PC-9 (cell line): ENCODE measurements around the gene HSPBAP1. TPM values are rescaled to one million over a fixed set of nuclear protein-coding genes. Genes with fewer than 3 reads are reported as not detected.
"Not testable (repeated sequence)": the region's sequence is repeated elsewhere in the genome, so short reads cannot be mapped to it uniquely, and the experiment has no call there.

Source experiments
- BruUV-seq: library from RNA; stranded (reverse); fragments of 400-500 nt; replicated peaks from 2 replicates; lab custom pipeline; 2021; lab: Mats Ljungman, UMichigan
- CTCF ChIA-PET: fragments of 300-600 bp; sonication (Branson Sonifier 250); formaldehyde crosslinking; loops from one replicate; lab custom pipeline; 2022; ENCODE audit warnings: antibody characterized with exemption; lab: Charles Lee
- POLR2A ChIA-PET: fragments of 300-600 bp; sonication (Branson Sonifier 250); formaldehyde crosslinking; loops from one replicate; lab custom pipeline; 2022; ENCODE audit warnings: antibody characterized with exemption; ENCODE audit not compliant: unreplicated experiment; lab: Charles Lee
- DNase-seq, 2 experiments: peaks; one replicate each; pipeline versions ENCODE4 v3.0.0 to v3.0.0-alpha.2; 2015 to 2022; ENCODE audit warnings: mixed read lengths in 1 of 2
- H2AFZ ChIP-seq: fragments of 200-600 bp; sonication (generic); 2 replicates; pipeline ENCODE4 v1.8.1; 2017; ENCODE audit warnings: antibody characterized with exemption
- H3F3A ChIP-seq: fragments of 200-600 bp; sonication (generic); 2 replicates; pipeline ENCODE4 v1.8.1; 2017; ENCODE audit warnings: antibody characterized with exemption, mild to moderate bottlenecking, low read depth; ENCODE audit not compliant: insufficient read depth
- H3K27ac ChIP-seq: fragments of 200-600 bp; sonication (generic); 2 replicates; pipeline ENCODE4 v1.6.1; 2016; ENCODE audit warnings: mixed run types
- H3K27me3 ChIP-seq: fragments of 200-600 bp; sonication (generic); 2 replicates; pipeline ENCODE4 v1.6.1; 2016; ENCODE audit warnings: low read depth, mixed run types; ENCODE audit not compliant: insufficient read depth
- H3K36me3 ChIP-seq: fragments of 200-600 bp; sonication (generic); 2 replicates; pipeline ENCODE4 v1.6.1; 2016; ENCODE audit warnings: low read depth, mixed run types
- H3K4me1 ChIP-seq: fragments of 200-600 bp; sonication (generic); replicated peaks from 2 replicates; pipeline ENCODE4 v1.6.1; 2016; ENCODE audit warnings: mixed run types; ENCODE audit not compliant: insufficient read depth
- H3K4me2 ChIP-seq: fragments of 200-600 bp; sonication (generic); 2 replicates; pipeline ENCODE4 v1.6.1; 2017; ENCODE audit warnings: mixed run types
- H3K4me3 ChIP-seq: fragments of 200-600 bp; sonication (generic); 2 replicates; pipeline ENCODE4 v1.6.1; 2016; ENCODE audit warnings: mixed run types
- H3K79me2 ChIP-seq: fragments of 200-600 bp; sonication (generic); 2 replicates; pipeline ENCODE4 v1.6.1; 2017; ENCODE audit warnings: low read depth, mixed run types
- H3K9me2 ChIP-seq: fragments of 200-600 bp; sonication (generic); 2 replicates; pipeline ENCODE4 v1.8.1; 2017; ENCODE audit warnings: mild to moderate bottlenecking; ENCODE audit not compliant: insufficient read depth
- H3K9me3 ChIP-seq: fragments of 200-600 bp; sonication (generic); 2 replicates; pipeline ENCODE4 v1.8.1; 2016; ENCODE audit warnings: low read depth; ENCODE audit not compliant: insufficient read depth
- H4K20me1 ChIP-seq: fragments of 200-600 bp; sonication (generic); 2 replicates; pipeline ENCODE4 v1.8.1; 2017; ENCODE audit not compliant: insufficient read depth
- EZH2 ChIP-seq: fragments of 200-600 bp; sonication (generic); IDR thresholded peaks from 2 replicates; pipeline ENCODE4 v1.8.0; 2017; ENCODE audit warnings: antibody characterized with exemption, low read depth
- intact Hi-C: fragments of 100-400 bp; cut with micrococcal nuclease; formaldehyde crosslinking; loops from one replicate; pipeline ENCODE4 v1.10.0; 2022; ENCODE audit not compliant: unreplicated experiment
- total RNA-seq: library from RNA; stranded (reverse); gene quantifications from 2 replicates; pipeline ENCODE4 v1.2.3, GENCODE V29; 2021
- TF ChIP-seq, protein P1 (sequence below): fragments of 200-600 bp; sonication (generic); conservative IDR thresholded peaks from 2 replicates; pipeline ENCODE4 v1.6.1; 2017; ENCODE audit warnings: mixed run types, antibody characterized with exemption, mild to moderate bottlenecking, moderate library complexity

HSPBAP1 gene
- total RNA-seq, 1 experiment from 2014 or later: 10.9 TPM

DNA sequence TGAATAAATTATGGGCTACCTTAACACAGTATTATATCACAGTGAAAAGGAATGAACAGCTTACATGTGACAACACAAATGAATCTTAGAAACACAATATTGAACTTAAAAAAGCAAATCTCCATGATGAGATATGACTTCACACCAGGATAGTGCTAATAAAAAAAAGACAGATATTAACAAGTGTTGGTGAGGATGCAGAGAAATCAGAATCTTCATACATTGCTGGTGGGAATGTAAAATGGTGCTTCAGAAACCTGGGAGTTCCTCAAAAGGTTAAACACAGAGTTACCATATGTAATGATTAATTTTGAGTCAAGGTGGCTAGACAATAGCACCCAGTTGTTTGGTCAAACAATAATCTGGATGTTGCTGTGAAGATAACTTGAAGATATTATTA is 51.4 kb downstream of the HSPBAP1 start:
- ChIA-PET POLR2A (no interaction called here), CTCF (no interaction called here)
- Histone ChIP-seq H3K36me3 (no peaks in the 10 kb centered on the region), H3K79me2 (no peaks in the 10 kb centered on the region), H4K20me1 (no peaks in the 10 kb centered on the region), H2AFZ (no peak overlapping the region), H3K4me2 (no peak overlapping the region), H3K4me3 (no peak overlapping the region), H3K9me3 (no peaks in the 10 kb centered on the region), H3K9me2 (peaks cover 3% of the 10 kb centered on the region; the same call in 1 of the 2 replicates), H3F3A (peaks cover 5% of the 10 kb centered on the region; the same call in 1 of the 2 replicates), H3K27ac (no peak overlapping the region), H3K27me3 (no peaks in the 10 kb centered on the region), H3K4me1 (peaks cover 10% of the 10 kb centered on the region)
- intact Hi-C loops: no loop called here
- BruUV-seq: no TSS peak
- no peak for DNase-seq
- TF ChIP-seq, protein P1, sequence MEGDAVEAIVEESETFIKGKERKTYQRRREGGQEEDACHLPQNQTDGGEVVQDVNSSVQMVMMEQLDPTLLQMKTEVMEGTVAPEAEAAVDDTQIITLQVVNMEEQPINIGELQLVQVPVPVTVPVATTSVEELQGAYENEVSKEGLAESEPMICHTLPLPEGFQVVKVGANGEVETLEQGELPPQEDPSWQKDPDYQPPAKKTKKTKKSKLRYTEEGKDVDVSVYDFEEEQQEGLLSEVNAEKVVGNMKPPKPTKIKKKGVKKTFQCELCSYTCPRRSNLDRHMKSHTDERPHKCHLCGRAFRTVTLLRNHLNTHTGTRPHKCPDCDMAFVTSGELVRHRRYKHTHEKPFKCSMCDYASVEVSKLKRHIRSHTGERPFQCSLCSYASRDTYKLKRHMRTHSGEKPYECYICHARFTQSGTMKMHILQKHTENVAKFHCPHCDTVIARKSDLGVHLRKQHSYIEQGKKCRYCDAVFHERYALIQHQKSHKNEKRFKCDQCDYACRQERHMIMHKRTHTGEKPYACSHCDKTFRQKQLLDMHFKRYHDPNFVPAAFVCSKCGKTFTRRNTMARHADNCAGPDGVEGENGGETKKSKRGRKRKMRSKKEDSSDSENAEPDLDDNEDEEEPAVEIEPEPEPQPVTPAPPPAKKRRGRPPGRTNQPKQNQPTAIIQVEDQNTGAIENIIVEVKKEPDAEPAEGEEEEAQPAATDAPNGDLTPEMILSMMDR: no peak
- no peak for TF ChIP-seq EZH2

DNA sequence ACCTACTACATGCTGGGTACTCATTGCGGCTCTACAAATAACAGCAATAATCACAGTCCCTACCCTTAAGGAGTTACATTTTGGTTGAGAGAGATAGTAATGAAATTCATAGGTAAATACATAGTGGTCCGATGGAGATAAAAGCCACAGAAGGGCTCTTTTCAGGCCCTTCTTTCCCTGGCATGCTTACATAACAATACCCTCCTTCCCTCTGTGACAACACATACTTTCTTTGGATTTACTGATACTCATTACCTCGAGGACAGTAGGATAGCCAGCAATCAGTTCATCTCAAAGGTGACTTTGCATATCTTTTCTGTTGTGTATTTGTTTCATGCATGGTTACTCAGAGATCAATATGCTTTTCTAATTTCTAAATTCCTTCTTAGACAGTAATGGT is 54.5 kb downstream of the HSPBAP1 start:
- no peaks in the 10 kb centered on the region; the same call in 1 of the 2 replicates for H3F3A ChIP-seq
- no peaks in the 10 kb centered on the region for H4K20me1 ChIP-seq
- H3K27me3 ChIP-seq: no peaks in the 10 kb centered on the region
- intact Hi-C loops: no loop called here
- H3K4me1 ChIP-seq: no peaks in the 10 kb centered on the region
- H3K4me2 ChIP-seq: no peak overlapping the region
- H3K9me3 ChIP-seq: no peaks in the 10 kb centered on the region
- H3K36me3 ChIP-seq: no peaks in the 10 kb centered on the region
- ChIA-PET POLR2A (no interaction called here), CTCF (no interaction called here)
- TF ChIP-seq, protein P1: no peak
- TF ChIP-seq EZH2: no peak
- H2AFZ ChIP-seq: no peak overlapping the region
- BruUV-seq: no TSS peak
- no peaks in the 10 kb centered on the region for H3K79me2 ChIP-seq
- H3K9me2 ChIP-seq: no peaks in the 10 kb centered on the region; the same call in 1 of the 2 replicates
- no peak overlapping the region for H3K4me3 ChIP-seq
- no peak for DNase-seq
- no peak overlapping the region for H3K27ac ChIP-seq

DNA sequence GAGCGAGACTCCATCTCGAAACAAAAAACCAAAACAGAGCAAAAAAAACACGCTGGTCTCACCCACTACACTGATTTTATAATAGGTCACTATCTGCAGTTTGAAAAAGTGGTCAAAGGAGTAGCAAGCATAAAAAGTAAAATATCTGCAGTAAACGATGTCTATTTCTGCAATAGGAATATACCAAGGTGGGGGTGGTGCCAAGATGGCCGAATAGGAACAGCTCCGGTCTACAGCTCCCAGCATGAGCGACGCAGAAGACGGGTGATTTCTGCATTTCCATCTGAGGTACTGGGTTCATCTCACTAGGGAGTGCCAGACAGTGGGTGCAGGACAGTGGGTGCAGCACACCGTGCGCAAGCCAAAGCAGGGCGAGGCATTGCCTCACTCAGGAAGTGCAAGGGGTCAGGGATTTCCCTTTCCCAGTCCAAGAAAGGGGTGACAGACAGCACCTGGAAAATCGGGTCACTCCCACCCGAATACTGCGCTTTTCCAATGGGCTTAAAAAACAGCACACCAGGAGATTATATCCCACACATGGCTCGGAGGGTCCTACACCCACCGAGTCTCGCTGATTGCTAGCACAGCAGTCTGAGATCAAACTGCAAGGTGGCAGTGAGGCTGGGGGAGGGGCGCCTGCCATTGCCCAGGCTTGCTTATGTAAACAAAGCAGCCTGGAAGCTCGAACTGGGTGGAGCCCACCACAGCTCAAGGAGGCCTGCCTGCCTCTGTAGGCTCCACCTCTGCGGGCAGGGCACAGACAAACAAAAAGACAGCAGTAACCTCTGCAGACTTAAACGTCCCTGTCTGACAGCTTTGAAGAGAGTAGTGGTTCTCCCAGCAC is 60.7 kb downstream of the HSPBAP1 start:
- DNase-seq: peak in 1 of 2 experiments; percentile 76
- H3K9me3 ChIP-seq, H3K27me3 ChIP-seq, H4K20me1 ChIP-seq, H3K9me2 ChIP-seq, H3K79me2 ChIP-seq, CTCF ChIA-PET, BruUV-seq, intact Hi-C loops, H3F3A ChIP-seq, H3K36me3 ChIP-seq: not testable (repeated sequence)
- Histone ChIP-seq H3K4me1 (peaks cover 13% of the 10 kb centered on the region), H3K27ac (peak overlapping the region; percentile 37), H3K4me3 (peak overlapping the region; percentile 51; the same call in 1 of the 2 replicates), H2AFZ (peak overlapping the region; percentile 51; the same call in 1 of the 2 replicates), H3K4me2 (peak overlapping the region; percentile 73)
- POLR2A ChIA-PET: interaction anchor here (0.6 to 1.0 kb wide), 3 partner anchors 41 to 1272 kb away, joined by 3 to 9 read pairs (median 7); partner anchors contain the start of gene HSPBAP1
